HTR-8/SVneo (cell line): Measurements from ENCODE around the gene SRRM4.
"Not testable (repeated sequence)": the region's sequence is repeated elsewhere in the genome, so short reads cannot be mapped to it uniquely, and the experiment has no call there.

Experiments used
- DNase-seq: peaks from one replicate; pipeline ENCODE4 v3.0.0; 2011; ENCODE audit warnings: low spot score, mixed read lengths; ENCODE audit not compliant: insufficient read length
- FAIRE-seq: peaks from 2 replicates; lab custom pipeline; 2011; peaks lifted over from hg19 to GRCh38; lab: Jason Lieb, UNC

The SRRM4 gene

GRCh38 chr12:119104969-119105368 lies 123.6 kb downstream of the SRRM4 start:
- DNase-seq, FAIRE-seq: not testable (repeated sequence)

GRCh38 chr12:119113496-119113986 lies 132.2 kb downstream of the SRRM4 start:
- no peak for FAIRE-seq
- DNase-seq = no peak

GRCh38 chr12:119114294-119114693 lies 133.0 kb downstream of the SRRM4 start:
- DNase-seq = no peak
- no peak for FAIRE-seq

- no peak for FAIRE-seq
Measured at GRCh38 chr12:119115296-119115905, 134.1 kb downstream of the SRRM4 start.

GRCh38 chr12:119117936-119118335 lies 136.6 kb downstream of the SRRM4 start:
- DNase-seq (no peak), FAIRE-seq (no peak)

More at GRCh38 chr12:119115296-119115905, 134.1 kb downstream of the SRRM4 start:
- DNase-seq = peak; percentile 44

- FAIRE-seq (no peak), DNase-seq (no peak)
Measured at GRCh38 chr12:119118625-119119024, 137.3 kb downstream of the SRRM4 start.

- FAIRE-seq = no peak
- DNase-seq = no peak
Measured at GRCh38 chr12:119122047-119122446, 140.7 kb downstream of the SRRM4 start.

GRCh38 chr12:119122751-119123150 lies 141.4 kb downstream of the SRRM4 start:
- FAIRE-seq = no peak
- no peak for DNase-seq

GRCh38 chr12:119128527-119128926 lies 147.2 kb downstream of the SRRM4 start:
- FAIRE-seq = no peak
- DNase-seq = no peak

GRCh38 chr12:119129827-119130434 lies 148.6 kb downstream of the SRRM4 start:
- no peak for DNase-seq
- no peak for FAIRE-seq

GRCh38 chr12:119130523-119130922 lies 149.2 kb downstream of the SRRM4 start:
- DNase-seq = no peak
- no peak for FAIRE-seq

GRCh38 chr12:119134284-119135072 lies 153.1 kb downstream of the SRRM4 start:
- DNase-seq (no peak), FAIRE-seq (no peak)

- FAIRE-seq (no peak), DNase-seq (no peak)
Measured at GRCh38 chr12:119136811-119137410, 155.6 kb downstream of the SRRM4 start.

GRCh38 chr12:119139448-119139847 lies 158.1 kb downstream of the SRRM4 start:
- no peak for FAIRE-seq

GRCh38 chr12:119145367-119145766 lies 164.0 kb downstream of the SRRM4 start:
- DNase-seq = no peak
- no peak for FAIRE-seq

More at GRCh38 chr12:119139448-119139847, 158.1 kb downstream of the SRRM4 start:
- DNase-seq = no peak

- no peak for FAIRE-seq
- DNase-seq = no peak
Measured at GRCh38 chr12:119147847-119148448, 166.6 kb downstream of the SRRM4 start.

- FAIRE-seq = no peak
- no peak for DNase-seq
Measured at GRCh38 chr12:119149270-119149669, 167.9 kb downstream of the SRRM4 start.

GRCh38 chr12:119151445-119152026 lies 170.2 kb downstream of the SRRM4 start:
- FAIRE-seq = no peak
- DNase-seq = no peak

GRCh38 chr12:119153477-119154434 lies 172.4 kb downstream of the SRRM4 start:
- DNase-seq (no peak), FAIRE-seq (no peak)
